HG02642 (cell line): ENCODE results near the gene LGI1.
A peak's percentile ranks its signal among the peaks of the same experiment; 100 is the strongest.
"Not testable (repeated sequence)": the region's sequence is repeated elsewhere in the genome, so short reads cannot be mapped to it uniquely, and the experiment has no call there.

Source experiments
- ATAC-seq: cut with Tn5 transposase; IDR thresholded peaks from one replicate; pipeline ENCODE4 v1.9.1; 2021; ENCODE audit warnings: mild to moderate bottlenecking; ENCODE audit not compliant: unreplicated experiment, poor library complexity

Gene LGI1

DNA sequence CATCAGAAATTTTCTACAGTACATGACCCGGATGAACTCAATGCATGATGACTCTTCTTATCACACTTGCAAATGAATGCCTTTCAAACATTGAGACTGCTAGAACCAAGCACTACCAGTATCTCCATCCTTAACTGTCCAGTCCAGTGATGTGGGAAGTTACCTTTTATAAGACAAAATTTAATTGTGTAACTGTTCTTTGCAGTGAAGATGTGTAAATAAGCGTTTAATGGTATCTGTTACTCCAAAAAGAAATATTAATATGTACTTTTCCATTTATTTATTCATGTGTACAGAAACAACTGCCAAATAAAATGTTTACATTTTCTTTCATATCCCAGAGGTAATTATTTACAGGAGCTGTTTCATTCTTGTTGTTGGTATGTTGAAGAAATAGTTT lies 40.1 kb downstream of the LGI1 start:
- ATAC-seq: no peak

- no peak for ATAC-seq
Observed at GRCh38 chr10:93799155-93799708, 41.5 kb downstream of the LGI1 start.

DNA sequence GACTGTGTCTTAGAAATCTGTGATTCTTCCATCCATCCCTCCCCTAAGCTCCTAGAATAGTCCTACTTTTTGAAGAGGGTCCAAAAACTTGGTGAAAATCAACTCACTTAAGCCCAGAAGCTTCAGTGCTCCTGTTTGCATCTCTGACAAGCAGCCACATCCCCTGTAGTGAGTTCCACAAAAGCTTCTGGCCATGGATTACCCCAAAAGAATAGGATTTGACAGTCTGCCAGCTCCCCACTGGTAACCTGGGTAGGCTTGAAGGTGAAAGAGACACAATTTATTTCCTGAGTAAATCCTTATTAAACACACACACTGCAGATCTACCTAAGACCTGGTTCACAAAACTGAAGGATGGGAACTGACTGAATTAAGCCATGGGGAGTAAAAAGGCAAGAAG lies 46.5 kb downstream of the LGI1 start:
- ATAC-seq: no peak

DNA sequence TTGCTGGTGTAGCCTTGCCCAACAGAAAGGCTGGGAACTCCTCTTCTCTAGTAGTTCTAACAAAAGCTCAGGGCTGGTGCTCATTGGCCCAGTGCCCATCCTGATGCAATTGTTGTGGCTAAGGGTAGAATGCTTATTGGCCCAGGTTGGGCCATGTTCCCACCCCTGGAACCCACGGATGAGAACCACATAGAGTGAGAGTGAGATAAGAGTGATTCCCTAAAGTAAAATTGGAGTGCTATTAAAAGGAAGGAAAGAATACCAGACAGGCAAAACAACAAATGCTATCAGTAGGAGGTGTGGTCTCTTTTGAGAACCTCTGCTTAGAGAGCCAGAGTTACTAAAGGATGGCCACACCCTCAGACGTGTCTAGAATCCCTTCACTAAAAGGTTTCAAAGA lies 49.2 kb downstream of the LGI1 start:
- no peak for ATAC-seq

DNA sequence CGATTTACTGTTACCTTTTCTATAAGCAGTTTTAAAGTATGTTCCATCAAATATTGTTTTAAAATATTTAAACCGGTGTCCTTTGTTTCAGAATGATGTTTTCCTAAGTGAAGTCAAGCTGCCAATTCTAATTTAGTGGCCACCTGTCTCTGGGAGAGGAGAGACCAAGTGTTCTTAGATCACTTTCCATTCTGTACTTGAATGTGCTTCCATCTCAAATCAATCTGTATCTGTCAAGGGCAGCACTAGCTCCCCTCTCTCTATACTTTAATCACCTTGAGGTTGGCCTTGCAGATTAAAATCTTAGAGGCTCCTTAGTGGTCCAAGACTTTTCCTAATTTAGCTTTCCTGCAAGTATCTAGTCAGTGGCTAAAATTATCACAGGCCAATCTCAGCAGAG lies 49.6 kb downstream of the LGI1 start:
- no peak for ATAC-seq

DNA sequence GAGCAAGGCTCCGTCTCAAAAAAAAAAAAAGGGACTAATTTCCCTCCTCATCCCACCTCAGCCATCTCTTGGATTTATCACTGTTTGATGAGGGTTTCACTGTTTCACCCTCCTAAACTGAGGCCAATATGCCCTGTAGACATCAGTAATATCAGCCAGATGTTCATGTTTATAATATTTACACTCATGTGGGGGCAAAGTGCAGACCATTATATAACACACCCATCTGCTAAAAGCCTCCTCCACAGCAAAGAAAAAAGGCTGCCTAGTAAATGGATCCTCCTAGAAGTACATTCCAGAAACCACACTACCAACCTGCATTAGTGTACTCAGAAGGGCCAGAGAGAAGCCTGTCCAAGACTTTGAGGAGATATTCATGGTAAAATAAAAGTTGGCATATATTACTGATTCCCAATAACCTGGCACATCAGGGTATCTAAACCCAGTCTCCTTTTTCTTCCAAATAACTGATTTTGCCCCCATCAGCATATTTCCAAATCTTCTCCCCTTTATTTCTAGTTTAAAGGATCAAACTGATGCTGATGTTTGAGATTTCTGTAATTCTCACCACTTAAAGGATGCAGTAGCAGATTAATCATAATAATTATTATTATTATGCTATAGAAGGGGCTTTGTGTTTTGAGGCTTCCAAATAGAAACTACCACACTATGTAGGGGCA lies 55.1 kb downstream of the LGI1 start:
- ATAC-seq: no peak

DNA sequence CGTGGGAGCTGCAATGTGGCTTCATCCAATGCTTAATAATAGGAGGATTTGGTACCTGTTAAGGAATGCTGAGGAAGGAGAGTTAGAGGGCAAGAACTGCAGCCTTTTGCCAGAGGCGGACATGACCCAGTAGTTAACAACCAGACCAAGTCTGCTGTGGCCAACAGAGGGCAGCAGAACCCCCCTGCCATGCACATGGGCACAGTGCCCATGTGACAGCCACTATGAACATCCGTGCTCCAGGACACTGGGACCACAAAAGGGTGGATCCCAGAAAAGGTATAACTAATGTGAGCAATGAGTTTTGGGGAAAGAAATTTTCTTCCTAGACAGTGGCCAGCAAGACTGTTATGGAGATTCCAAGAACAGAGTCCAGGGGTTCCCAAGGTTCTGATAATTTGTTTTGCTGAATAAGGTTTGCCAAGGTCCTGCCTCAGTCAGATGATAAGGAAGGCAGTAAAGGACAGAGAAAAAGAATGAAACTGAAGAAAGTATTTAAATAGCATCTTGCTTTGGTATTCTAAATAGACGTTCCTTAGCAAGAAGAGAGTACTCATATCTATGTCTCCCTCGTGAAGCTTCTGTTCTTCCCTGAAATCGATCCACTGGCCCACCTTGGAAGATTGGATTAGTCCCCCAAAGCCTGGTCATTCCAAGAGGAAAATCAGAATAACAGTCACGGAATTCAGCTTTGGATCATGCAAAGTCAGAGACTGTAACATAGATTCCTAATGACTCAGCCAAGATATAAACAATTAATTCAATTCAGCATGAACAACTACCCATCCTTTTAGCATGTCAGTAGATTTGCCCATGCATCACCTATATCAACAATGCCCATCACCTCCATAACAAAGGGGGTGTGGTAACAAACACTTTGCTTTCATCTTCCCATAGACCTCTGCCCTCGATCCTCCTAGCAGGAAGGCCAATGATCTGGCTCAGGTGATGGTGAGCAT lies 56.0 kb downstream of the LGI1 start:
- no peak for ATAC-seq

DNA sequence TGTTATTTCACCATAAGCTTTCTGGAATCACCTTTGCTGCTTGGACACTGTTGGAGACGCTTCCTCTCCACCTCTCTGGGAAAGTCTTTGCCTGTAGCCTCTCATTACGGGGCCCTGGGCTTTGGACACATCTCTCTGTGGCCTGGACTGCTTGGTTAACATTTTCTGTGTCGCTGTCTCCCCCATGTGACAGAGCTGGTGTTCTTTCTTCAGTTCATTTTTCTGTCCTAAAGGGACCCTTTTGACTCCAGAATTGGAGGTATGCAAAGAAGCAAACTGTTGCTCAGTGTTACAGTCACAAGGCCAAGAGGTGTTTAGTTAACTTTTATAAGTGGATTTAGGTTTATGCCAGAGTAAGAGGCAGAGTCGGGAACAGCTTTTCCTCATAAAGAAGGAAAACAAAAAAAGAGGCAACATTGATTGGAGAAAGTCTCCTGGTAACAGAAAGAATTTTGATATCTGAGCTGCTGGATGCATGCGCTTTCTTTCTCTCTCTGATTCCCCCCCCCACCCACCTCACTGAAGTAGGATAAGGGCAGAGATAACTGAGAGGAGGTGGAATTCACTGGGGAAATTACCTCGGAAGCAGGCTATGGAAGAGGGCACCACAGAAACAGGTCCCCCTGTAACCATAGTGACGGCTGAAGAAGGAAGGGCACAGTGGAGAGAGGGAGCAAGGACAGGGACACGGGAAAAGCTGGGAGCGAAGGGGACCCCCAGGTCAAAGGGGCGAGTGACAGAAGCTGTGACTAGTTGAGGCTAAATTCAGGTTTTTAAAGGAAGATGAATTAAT lies 57.8 kb downstream of the LGI1 start:
- ATAC-seq: no peak

DNA sequence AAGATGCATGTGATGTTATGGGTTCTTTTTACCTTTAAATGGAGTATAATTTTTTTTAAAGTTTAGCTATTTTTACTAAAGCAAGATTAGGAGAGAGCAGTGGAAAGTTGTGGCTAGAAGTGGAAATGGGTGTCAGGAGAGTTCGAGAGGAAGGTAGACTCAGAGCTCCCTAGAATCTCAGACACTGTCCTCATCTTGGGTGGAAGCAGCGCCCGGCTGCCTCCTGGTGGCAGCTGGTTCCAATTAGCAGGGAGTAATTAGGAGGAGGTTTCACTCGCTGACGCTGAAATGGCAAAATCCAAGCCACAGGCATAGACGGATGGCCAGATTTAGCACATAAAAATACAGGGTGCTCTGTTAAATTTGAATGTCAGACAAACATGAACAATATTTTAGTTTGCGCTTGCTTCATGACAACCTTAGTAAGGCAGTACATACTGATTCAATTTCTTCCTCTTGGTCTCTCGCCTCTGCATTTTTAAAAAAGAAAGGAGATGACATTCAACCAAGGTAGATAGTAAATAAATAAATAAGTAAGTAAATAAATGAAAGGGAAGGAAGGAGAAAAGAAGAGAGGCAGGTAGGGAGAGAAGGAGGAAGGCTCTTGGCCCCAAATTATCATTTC lies 58.5 kb downstream of the LGI1 start:
- peak; percentile 45 for ATAC-seq

- ATAC-seq: no peak
Observed at GRCh38 chr10:93818086-93818485, 60.4 kb downstream of the LGI1 start.

DNA sequence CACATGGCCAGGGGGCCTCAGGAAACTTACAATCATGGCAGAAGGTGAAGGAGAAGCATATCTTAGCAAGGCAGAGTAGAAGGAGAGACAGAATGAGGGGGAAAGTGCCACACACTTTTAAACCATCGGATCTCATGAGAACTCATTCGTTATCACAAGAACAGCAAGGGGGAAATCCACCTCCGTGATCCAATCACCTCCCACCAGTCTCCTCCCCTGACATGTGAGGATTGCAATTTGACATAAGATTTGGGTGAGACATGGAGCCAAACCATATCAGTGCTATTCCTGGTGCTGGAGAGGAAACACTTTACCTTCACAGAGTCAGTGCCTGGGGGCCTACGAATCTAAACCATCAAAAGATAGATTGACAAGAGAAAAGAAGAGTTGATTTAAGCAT lies 61.8 kb downstream of the LGI1 start:
- no peak for ATAC-seq

DNA sequence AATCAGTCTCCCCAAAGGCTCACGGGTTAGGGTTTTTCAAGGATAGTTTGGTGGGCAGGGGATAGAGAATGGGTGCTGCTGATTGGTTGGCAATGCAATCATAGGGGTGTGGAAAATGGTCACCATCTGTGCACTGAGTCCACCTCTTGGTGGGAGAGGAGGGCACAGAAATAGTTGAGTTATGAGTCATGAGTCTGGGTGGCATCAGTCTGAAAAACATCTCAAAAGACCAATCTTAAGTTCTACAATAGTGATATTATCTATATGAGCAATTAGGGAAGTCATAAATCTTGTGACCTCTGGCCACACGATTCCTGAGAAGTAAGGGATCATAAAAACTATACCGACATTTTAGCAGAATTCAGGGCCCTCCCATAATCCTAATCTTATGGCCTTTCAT lies 62.7 kb downstream of the LGI1 start:
- ATAC-seq: no peak

DNA sequence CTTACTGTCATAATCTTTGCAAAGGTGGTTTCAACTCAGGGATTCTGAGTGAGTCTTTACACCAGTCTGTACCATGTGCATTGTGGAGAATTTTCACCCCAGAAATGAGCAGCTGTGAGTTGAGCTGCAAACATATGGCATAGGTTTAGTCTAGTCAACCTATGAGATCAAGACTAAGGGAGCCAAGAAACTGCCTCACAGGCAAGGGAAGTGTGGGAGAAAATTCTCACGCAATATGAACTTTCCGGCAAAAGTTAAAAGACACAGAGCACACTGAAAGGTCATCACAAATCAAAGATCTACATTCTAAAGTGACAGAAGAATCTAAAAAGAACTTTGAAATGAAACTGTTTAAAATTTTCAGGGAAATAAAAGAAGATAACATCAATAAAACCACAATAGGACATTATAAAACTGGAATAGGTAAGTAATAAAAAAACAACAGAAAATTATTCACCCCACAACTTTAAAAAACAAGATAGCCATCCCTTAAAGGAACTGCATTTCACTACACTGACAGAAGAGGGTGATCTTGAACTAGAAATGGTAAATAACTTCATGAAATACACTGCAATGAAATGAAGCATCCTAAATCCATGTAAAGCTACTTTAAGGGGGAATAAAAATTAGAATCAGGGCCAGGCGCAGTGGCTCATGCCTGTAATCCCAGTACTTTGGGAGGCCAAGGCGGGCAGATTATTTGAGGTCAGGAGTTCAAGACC lies 63.5 kb downstream of the LGI1 start:
- ATAC-seq: no peak

DNA sequence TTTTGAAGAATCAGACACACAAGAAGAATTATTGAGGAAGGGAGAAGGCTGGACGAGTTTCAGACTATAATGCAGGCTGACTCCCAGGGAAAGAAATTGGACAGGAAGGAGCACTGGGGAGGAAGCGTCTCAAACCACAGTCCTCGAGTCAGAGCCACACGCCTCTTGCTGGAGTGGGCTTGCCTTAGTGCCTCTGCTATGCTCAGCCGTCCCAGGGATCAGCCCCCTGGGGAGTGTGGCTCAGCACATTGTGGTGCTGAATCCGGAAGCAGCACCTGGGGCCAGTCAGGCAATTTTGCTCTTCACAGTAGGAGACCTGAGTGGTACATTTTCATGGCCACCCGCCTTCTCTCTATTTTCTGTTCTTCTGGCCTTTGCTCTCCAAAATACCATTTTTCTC lies 68.6 kb downstream of the LGI1 start:
- ATAC-seq: no peak

- ATAC-seq: no peak
Observed at GRCh38 chr10:93827056-93827804, 69.5 kb downstream of the LGI1 start.

DNA sequence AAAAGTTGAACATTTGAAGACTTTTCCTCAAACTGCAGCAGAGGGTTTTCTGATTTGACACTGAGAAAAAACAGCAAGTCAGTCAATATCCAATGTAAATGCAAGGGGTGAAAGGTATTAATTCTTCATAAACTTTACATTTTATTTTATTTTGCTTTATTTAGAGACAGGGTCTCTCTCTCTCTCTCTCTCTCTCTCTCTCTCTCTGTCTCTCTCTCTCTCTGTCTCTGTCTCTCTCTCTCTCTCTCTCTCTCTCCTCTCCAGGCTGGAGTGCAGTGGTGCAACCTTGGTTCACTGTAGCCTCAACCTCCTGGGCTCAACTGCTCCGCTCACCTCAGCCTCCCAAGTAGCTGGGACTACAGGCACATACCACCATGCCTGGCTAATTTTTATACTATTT lies 73.3 kb downstream of the LGI1 start:
- ATAC-seq: not testable (repeated sequence)

DNA sequence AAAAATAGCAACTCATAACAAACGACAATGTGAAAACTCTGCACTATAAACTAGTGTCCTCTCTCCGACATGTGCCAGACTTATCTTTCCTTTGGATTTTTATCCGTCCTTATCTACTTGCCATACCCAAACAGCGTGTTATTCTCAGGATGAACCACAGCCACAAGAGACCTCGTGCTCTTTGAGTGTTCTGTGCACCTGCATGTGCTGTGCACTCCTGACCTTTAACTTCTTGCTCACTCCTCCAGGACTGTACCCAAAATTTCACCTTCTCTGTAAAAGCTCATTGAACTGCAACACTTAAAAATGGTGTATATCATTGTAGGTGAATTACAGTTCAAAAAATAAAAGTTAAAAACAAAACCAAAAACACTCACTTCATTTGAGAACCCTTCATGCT lies 78.0 kb downstream of the LGI1 start:
- no peak for ATAC-seq

- no peak for ATAC-seq
Observed at GRCh38 chr10:93837822-93838221, 80.1 kb downstream of the LGI1 start.

DNA sequence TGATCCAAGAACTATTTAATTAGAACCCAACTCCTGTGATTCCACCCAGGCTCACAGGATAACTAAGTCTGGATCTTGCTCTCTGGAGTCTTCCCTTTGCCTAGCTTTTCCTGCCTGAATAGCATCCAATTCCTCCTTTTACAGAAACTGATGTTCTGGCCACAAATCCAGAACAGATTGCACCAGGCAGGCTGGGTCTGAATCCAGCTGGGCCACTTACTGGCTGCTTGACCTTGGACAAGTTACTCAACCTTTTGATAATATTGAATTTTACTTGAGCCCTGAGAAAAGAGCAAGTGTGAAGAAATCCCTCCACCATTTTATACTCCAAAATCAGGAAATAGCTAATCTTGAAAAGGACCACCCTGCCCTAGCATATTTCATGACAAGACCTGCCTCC lies 80.5 kb downstream of the LGI1 start:
- ATAC-seq: no peak
